22Rv1 (cell line): ENCODE data around the gene RASD2.

Experiments
- CTCF ChIP-seq: fragments of 450-650 bp; IDR thresholded peaks from 2 replicates; pipeline ENCODE4 v1.5.1; 2017; ENCODE audit warnings: mild to moderate bottlenecking
- ZFX ChIP-seq: fragments of 450-650 bp; IDR thresholded peaks from 2 replicates; pipeline ENCODE4 v1.6.1; 2017; ENCODE audit warnings: antibody characterized with exemption, borderline replicate concordance

GRCh38 chr22:35589071-35589755, 48.6 kb downstream of the RASD2 start:
- TF ChIP-seq ZFX (no peak), CTCF (no peak)
